ENCODE results near the gene SEMA3E. TPM values are rescaled to one million over a fixed set of nuclear protein-coding genes. Genes with fewer than 3 reads are reported as not detected.
"Not testable (repeated sequence)": the region's sequence is repeated elsewhere in the genome, so short reads cannot be mapped to it uniquely, and the experiment has no call there.

The SEMA3E gene
- total and polyA plus RNA-seq, 7 experiments from 2014 or later: not detected

DNA sequence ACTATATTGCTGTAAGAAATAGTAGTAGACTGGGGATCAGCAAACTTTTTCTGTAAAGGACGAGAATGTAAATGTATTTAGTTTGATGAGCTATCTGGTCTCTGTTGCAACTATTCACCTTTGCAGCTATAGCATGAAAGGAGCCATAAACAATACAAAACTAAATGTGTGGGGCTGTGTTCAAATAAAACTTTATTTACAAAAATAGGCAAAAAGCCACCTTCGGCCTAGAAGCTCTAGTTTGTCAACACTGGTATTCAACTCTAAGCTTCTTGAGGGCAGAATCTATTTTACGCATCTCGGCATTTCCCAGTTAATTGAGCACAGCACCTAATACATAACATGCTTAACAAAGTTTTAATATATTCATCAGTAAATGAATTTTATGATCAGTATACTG is 181.4 kb downstream of the SEMA3E start:
- H3K9me3 Mint-ChIP-seq: peaks cover 0 to 7% (median 1%) of the 10 kb centered on the region in 11 donors
- no peak overlapping the region for H3K27ac ChIP-seq (ENCODE audit: low read depth, low read length)
- H3K4me1 Mint-ChIP-seq: no peaks in the 10 kb centered on the region
- no peaks in the 10 kb centered on the region for H3K27me3 Mint-ChIP-seq
- no peak for ATAC-seq
- CTCF ChIA-PET: no interaction called here
- DNase-seq: no peak
- H3K4me1 ChIP-seq (ENCODE audit: control insufficient read depth in 2 of 2, insufficient read depth in 2 of 2, low read length in 2 of 2): no peaks in the 10 kb centered on the region
- no peaks in the 10 kb centered on the region for H3K36me3 Mint-ChIP-seq
- intact Hi-C loops (cut with micrococcal nuclease): no loop called here
- no peaks in the 10 kb centered on the region for H3K9me3 ChIP-seq (ENCODE audit: control insufficient read depth in 2 of 3, low read length in 3 of 3)
- H3K36me3 ChIP-seq (ENCODE audit: control insufficient read depth in 2 of 3, insufficient read depth in 3 of 3, low read length in 3 of 3): no peaks in the 10 kb centered on the region
- no peaks in the 10 kb centered on the region for H3K27me3 ChIP-seq (ENCODE audit: control insufficient read depth in 2 of 2, insufficient read depth in 2 of 2, low read length in 2 of 2)
- H3K4me3 Mint-ChIP-seq: no peak overlapping the region
- H3K27ac Mint-ChIP-seq: no peak overlapping the region
- no peak overlapping the region for H3K4me3 ChIP-seq (ENCODE audit: low read length)
- POLR2A ChIA-PET: no interaction called here

DNA sequence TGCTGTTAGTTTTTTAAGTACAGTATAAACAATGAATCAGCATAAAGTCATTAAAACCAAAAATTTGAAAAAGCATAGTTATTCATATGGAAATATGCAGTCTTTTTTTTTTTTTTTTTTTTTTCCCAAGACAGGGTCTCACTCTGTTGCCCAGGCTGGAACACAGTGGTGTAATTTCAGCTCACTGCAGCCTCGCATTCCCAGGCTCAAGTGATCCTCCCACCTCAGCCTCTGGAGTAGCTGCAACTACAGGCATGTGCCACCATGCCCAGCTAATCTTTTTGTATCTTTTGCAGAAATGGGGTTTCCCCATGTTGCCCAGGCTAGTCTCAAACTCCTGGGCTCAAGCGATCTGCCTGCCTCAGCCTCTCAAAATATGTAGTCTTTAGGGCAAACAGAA is 182.0 kb downstream of the SEMA3E start:
- CTCF ChIA-PET: no interaction called here
- Histone ChIP-seq H3K9me3 (ENCODE audit: control insufficient read depth in 2 of 3, low read length in 3 of 3) (no peaks in the 10 kb centered on the region), H3K4me1 (ENCODE audit: control insufficient read depth in 2 of 2, insufficient read depth in 2 of 2, low read length in 2 of 2) (no peaks in the 10 kb centered on the region), H3K36me3 (ENCODE audit: control insufficient read depth in 2 of 3, insufficient read depth in 3 of 3, low read length in 3 of 3) (no peaks in the 10 kb centered on the region), H3K4me3 (ENCODE audit: low read length) (no peak overlapping the region), H3K27me3 (ENCODE audit: control insufficient read depth in 2 of 2, insufficient read depth in 2 of 2, low read length in 2 of 2) (no peaks in the 10 kb centered on the region), H3K27ac (ENCODE audit: low read depth, low read length) (no peak overlapping the region)
- no peak overlapping the region for H3K4me3 Mint-ChIP-seq
- no peaks in the 10 kb centered on the region for H3K36me3 Mint-ChIP-seq
- H3K27me3 Mint-ChIP-seq: no peaks in the 10 kb centered on the region
- no peak for ATAC-seq
- H3K4me1 Mint-ChIP-seq: no peaks in the 10 kb centered on the region
- no peak overlapping the region for H3K27ac Mint-ChIP-seq
- POLR2A ChIA-PET: no interaction called here
- DNase-seq: no peak
- peaks cover 0 to 7% (median 1%) of the 10 kb centered on the region in 11 donors for H3K9me3 Mint-ChIP-seq
- intact Hi-C loops (cut with micrococcal nuclease): no loop called here

DNA sequence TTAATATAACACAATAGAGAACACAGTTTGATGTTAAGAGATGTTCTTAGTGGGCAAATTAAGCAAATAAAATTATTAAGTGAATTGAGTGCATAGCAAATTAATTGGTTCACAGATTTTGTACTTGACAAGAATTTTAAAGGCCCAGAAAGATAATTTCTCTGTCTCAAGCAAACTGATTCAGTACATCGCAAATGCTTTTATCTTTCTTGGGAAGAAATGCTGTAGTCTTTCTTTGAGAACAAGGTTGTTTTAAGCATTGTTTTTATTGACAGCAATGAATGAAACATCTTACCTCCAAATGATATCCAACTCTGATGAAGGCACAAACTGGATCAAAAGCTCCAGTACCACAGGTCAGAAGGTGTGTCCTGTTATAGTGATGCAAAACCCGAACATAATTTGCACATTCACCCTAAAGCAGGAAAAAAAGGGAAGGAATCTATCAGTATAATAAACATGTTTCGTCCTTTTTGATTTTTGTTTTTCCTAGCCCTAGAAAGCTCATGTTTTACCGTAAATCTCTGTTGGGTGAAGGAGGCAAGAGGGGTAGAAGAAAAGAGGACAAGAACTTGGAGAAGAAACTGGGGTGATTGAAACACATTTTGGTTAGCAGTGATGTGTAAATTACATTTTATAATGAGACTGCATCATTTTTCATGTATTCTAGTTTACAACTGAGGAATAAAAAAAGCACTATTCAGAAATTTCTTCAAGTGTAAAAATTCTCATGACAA is 182.6 kb downstream of the SEMA3E start:
- Mint-ChIP-seq H3K9me3 (peaks cover 0 to 7% (median 1%) of the 10 kb centered on the region in 11 donors), H3K4me1 (no peaks in the 10 kb centered on the region), H3K27ac (no peak overlapping the region), H3K27me3 (no peaks in the 10 kb centered on the region), H3K36me3 (no peaks in the 10 kb centered on the region), H3K4me3 (no peak overlapping the region)
- no peaks in the 10 kb centered on the region for H3K27me3 ChIP-seq (ENCODE audit: control insufficient read depth in 2 of 2, insufficient read depth in 2 of 2, low read length in 2 of 2)
- ChIA-PET POLR2A (no interaction called here), CTCF (no interaction called here)
- no peaks in the 10 kb centered on the region for H3K4me1 ChIP-seq (ENCODE audit: control insufficient read depth in 2 of 2, insufficient read depth in 2 of 2, low read length in 2 of 2)
- H3K9me3 ChIP-seq (ENCODE audit: control insufficient read depth in 2 of 3, low read length in 3 of 3): no peaks in the 10 kb centered on the region
- no peak overlapping the region for H3K27ac ChIP-seq (ENCODE audit: low read depth, low read length)
- no peaks in the 10 kb centered on the region for H3K36me3 ChIP-seq (ENCODE audit: control insufficient read depth in 2 of 3, insufficient read depth in 3 of 3, low read length in 3 of 3)
- DNase-seq (no peak), ATAC-seq (no peak)
- H3K4me3 ChIP-seq (ENCODE audit: low read length): no peak overlapping the region
- intact Hi-C loops (cut with micrococcal nuclease): no loop called here

DNA sequence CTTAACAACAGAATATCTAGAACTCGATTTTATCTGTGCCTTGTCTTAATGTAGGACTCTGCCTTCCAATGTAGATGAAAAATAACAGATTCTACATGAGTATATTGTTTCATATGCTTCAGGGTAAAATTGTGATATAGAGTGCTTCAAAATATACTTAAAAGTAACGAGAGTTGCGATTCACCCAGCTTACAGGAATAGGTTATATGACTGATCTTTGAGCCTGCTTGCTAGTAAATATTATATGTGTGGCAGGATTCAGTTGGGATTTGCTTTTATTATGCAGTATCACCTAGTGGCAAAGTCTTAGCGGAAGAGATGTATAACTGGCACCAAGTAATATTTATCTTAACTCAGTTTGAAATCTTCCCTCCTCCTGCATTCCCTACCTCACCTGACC is 183.3 kb downstream of the SEMA3E start:
- no peak for ATAC-seq
- no peak overlapping the region for H3K27ac Mint-ChIP-seq
- ChIA-PET POLR2A (no interaction called here), CTCF (no interaction called here)
- H3K9me3 Mint-ChIP-seq: peaks cover 0 to 12% (median 1%) of the 10 kb centered on the region in 11 donors
- H3K27me3 ChIP-seq (ENCODE audit: control insufficient read depth in 2 of 2, insufficient read depth in 2 of 2, low read length in 2 of 2): no peaks in the 10 kb centered on the region
- H3K9me3 ChIP-seq (ENCODE audit: control insufficient read depth in 2 of 3, low read length in 3 of 3): no peaks in the 10 kb centered on the region
- no peaks in the 10 kb centered on the region for H3K36me3 ChIP-seq (ENCODE audit: control insufficient read depth in 2 of 3, insufficient read depth in 3 of 3, low read length in 3 of 3)
- no peaks in the 10 kb centered on the region for H3K4me1 ChIP-seq (ENCODE audit: control insufficient read depth in 2 of 2, insufficient read depth in 2 of 2, low read length in 2 of 2)
- no peak overlapping the region for H3K4me3 ChIP-seq (ENCODE audit: low read length)
- no peaks in the 10 kb centered on the region for H3K4me1 Mint-ChIP-seq
- no peaks in the 10 kb centered on the region for H3K36me3 Mint-ChIP-seq
- no peak overlapping the region for H3K27ac ChIP-seq (ENCODE audit: low read depth, low read length)
- no peaks in the 10 kb centered on the region for H3K27me3 Mint-ChIP-seq
- no peak for DNase-seq
- H3K4me3 Mint-ChIP-seq: no peak overlapping the region
- intact Hi-C loops (cut with micrococcal nuclease): no loop called here

DNA sequence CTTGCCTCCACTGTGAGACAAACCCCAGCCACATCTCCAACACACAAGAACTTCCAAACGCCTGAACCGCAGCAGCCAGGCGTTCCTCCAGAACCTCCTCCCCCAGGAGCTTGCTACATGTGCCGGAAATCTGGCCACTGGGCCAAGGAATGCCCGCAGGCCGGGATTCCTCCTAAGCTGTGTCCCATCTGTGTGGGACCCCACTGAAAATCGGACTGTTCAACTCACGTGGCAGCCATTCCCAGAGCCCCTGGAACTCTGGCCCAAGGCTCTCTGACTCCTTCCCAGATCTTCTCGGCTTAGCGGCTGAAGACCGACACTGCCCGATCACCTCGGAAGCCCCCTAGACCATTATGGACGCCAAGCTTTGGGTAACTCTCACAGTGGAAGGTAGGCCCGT is 187.1 kb downstream of the SEMA3E start:
- ATAC-seq; H3K9me3 ChIP-seq (ENCODE audit: control insufficient read depth in 2 of 3, low read length in 3 of 3); H3K27me3 Mint-ChIP-seq; H3K27me3 ChIP-seq (ENCODE audit: control insufficient read depth in 2 of 2, insufficient read depth in 2 of 2, low read length in 2 of 2); H3K4me1 ChIP-seq (ENCODE audit: control insufficient read depth in 2 of 2, insufficient read depth in 2 of 2, low read length in 2 of 2); H3K4me3 ChIP-seq (ENCODE audit: low read length); H3K36me3 ChIP-seq (ENCODE audit: control insufficient read depth in 2 of 3, insufficient read depth in 3 of 3, low read length in 3 of 3); H3K4me1 Mint-ChIP-seq; CTCF ChIA-PET; H3K27ac Mint-ChIP-seq; H3K4me3 Mint-ChIP-seq; H3K36me3 Mint-ChIP-seq; H3K27ac ChIP-seq (ENCODE audit: low read depth, low read length); POLR2A ChIA-PET; intact Hi-C loops (cut with micrococcal nuclease); DNase-seq: not testable (repeated sequence)
- peaks cover 0 to 19% (median 2%) of the 10 kb centered on the region in 11 donors for H3K9me3 Mint-ChIP-seq

DNA sequence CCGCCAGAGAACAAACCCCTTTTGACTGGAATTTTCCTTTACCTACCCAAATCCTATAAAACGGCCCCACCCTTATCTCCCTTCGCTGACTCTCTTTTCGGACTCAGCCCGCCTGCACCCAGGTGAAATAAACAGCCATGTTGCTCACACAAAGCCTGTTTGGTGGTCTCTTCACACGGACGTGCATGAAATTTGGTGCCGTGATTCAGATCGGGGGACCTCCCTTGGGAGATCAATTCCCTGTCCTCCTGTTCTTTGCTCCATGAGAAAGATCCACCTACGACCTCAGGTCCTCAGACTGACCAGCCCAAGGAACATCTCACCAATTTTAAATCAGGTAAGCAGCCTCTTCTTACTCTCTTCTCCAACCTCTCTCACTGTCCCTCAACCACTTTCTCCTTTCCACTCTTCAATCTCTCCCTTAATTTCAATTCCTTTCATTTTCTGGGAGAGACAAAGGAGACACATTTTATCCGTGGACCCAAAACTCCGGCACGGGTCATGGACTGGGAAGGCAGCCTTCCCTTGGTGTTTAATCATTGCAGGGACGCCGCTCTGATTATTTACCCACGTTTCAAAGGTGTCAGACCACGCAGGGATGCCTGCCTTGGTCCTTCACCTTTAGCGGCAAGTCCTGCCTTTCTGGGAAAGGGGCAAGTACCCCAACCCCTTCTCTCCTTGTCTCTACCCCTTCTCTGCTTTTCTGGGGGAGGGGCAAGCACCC is 188.8 kb downstream of the SEMA3E start:
- H3K27me3 ChIP-seq (ENCODE audit: control insufficient read depth in 2 of 2, insufficient read depth in 2 of 2, low read length in 2 of 2); H3K27ac ChIP-seq (ENCODE audit: low read depth, low read length); H3K9me3 ChIP-seq (ENCODE audit: control insufficient read depth in 2 of 3, low read length in 3 of 3); H3K4me1 ChIP-seq (ENCODE audit: control insufficient read depth in 2 of 2, insufficient read depth in 2 of 2, low read length in 2 of 2); ATAC-seq; H3K4me3 Mint-ChIP-seq; H3K36me3 Mint-ChIP-seq; H3K27me3 Mint-ChIP-seq; H3K27ac Mint-ChIP-seq; H3K4me1 Mint-ChIP-seq; DNase-seq; H3K36me3 ChIP-seq (ENCODE audit: control insufficient read depth in 2 of 3, insufficient read depth in 3 of 3, low read length in 3 of 3); CTCF ChIA-PET; H3K4me3 ChIP-seq (ENCODE audit: low read length); intact Hi-C loops (cut with micrococcal nuclease); POLR2A ChIA-PET: not testable (repeated sequence)
- H3K9me3 Mint-ChIP-seq: peaks cover 0 to 17% (median 2%) of the 10 kb centered on the region in 11 donors
